ENCODE data around the gene ID1. TPM values are rescaled to one million over a fixed set of nuclear protein-coding genes. Genes with fewer than 3 reads are reported as not detected.
"Not testable (repeated sequence)": the region's sequence is repeated elsewhere in the genome, so short reads cannot be mapped to it uniquely, and the experiment has no call there.

Gene ID1
- polyA plus RNA-seq, 4 donors = 101 to 255 (median 147) TPM

DNA sequence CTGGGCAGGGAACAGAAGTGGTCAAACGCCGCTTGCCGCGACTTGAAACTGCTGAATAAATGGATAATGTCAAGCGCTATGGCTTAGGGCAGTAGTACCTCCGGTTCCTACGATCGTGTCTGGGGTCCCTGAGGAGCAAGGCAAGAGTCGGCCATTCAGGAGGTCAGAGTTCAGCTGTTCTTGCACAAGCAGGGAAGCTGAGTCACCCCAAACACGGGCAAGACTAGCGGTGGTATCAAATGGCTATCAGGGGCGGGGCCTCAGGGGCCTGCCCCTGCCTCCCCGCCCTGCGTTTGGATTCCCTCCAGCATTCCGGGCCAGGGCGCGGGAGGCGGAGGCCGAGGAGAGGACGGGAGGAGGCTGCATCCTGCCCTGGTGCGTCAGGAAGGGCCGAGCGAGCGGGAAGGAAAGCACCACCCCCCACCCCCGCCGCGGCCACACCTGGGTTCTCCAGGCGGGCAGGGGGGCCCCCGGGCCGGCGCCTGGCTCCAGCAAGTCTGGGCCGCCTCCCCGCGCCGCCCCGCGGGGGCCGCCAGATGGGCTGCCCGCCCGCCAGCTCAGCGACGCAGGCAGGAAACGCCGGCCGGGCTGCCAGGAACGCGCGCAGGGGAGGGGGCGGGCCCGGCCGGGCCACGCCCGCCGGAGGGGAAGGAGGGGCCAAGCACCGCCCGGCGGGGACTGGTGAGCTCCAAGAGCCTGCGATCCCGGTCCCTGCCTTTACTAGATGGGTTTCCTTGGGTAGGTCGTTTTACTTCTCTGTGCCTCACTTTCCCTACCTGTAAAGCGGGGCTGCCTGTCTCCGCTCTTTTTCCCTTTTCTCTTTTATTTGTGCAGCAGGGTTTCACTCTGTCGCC lies 32.2 kb upstream of the ID1 start:
- DNase-seq (ENCODE audit: low read depth in 4 of 4, low spot score in 3 of 4) = peak; percentile 84 to 94 (median 91)

DNA sequence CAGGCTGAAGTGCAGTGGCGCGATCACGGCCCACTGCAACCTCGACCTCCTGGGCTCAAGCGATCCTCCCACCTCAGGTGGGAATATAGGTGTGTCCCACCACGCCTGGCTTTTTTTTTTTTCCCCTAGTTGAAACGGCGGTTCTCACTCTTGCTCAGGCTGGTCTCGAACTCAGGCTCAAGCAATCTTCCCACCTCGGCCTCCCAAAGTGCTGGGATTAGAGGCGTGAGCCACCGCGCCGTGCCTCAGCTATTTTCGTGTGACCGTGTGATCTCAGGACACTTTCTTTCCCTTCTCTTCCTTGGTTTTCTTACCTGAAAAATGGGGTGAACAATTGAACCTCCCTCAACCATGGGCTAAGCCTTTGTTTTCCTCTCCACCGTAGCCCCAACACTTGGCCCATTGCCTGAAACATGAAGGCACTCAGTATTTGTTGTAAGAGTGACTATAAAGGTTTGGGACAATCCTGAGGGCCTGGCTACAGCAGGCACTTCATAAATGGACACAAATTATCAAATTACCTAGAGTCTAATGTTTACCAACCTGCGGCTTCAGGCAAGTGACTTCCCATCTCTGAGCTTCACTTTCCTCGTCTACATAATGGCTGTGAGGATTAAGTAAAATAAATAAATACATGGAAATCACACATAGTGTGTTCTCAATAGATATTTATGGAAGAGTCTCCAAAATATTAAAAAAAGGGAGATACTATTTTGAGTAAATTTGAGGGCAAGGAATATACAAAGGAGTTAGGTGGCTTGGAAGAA lies 31.4 kb upstream of the ID1 start:
- DNase-seq (ENCODE audit: low read depth in 4 of 4, low spot score in 3 of 4) = no peak

DNA sequence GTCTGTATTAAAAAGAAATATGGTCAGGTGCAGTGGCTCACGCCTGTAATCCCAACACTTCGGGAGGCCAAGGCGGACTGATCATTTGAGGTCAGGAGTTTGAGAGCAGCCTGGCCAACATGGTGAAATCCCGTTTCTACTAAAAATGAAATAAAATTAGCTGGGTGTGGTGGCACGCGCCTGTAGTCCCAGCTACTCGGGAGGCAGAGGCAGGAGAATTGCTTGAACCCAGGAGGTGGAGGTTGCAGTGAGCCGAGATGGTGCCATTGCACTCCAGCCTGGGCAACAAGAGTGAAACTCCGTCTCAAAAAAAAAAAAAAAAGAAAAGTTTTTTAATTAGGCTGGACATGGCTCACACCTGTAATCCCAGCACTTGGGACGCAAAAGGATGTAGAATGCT lies 30.1 kb upstream of the ID1 start:
- DNase-seq (ENCODE audit: low read depth in 4 of 4, low spot score in 3 of 4) = not testable (repeated sequence)

DNA sequence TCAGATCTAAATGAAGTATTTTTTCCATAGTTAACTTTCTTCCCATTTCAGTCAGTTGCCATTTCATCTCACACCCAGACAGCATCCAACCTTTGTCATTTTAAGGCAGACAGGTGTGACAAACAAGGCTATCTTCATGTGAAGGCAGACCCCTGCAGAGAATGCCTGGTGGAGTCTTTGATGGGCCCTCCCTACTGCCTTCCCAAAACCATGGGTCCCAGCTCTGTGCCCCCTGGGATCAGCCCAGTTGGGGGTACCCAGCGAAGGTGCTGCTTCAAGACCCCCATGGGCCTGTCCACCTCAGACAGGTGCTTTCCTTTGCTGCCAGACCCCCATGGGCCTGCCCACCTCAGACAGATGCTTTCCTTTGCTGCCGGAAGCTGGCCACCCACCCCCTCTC lies 28.3 kb upstream of the ID1 start:
- DNase-seq (ENCODE audit: low read depth in 4 of 4, low spot score in 3 of 4) = no peak

DNA sequence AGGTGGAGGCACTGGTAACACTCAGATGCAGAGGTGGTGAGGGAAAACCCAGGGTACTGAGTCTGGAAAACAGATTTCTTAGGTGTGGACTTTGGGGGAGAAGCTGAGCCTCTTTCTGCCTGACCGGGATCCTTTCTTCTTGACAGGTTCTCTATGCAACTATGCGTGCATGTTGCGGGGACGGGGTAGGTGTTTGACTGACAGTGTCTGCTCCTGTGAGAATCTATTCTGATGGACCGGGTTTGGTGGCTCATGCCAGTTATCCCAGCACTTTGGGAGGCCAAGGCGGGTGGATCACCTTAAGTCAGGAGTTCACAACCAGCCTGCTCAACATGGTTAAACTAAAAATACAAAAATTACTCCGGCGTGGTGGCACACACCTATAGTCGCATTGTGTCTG lies 27.9 kb upstream of the ID1 start:
- DNase-seq (ENCODE audit: low read depth in 4 of 4, low spot score in 3 of 4) = no peak

DNA sequence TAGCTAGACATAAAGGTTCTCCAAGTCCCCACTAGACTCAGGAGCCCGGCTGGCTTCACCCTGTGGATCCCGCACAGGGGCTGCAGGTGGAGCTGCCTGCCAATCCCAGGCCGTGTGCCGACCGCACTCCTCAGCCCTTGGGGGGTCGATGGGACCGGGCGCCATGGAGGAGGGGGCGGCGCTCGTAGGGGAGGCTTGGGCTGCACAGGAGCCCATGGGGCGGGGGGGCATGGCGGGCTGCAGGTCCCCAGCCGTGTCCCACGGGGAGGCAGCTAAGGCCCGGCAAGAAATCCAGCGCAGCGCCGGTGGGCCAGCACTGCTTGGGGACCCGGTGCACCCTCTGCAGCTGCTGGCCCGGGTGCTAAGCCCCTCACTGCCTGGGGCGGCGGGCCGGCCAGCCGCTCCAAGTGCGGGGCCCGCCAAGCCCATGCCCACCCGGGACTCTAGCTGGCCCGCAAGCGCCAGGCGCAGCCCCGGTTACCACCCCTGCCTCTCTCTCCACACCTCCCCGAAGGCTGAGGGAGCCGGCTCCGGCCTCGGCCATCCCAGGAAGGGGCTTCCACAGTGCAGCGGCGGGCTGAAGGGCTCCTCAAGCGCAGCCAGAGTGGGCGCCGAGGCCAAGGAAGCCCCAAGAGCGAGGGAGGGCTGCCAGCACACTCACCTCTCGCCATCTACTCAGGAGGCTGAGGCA lies 26.5 kb upstream of the ID1 start:
- no peak for DNase-seq (ENCODE audit: low read depth in 4 of 4, low spot score in 3 of 4)

DNA sequence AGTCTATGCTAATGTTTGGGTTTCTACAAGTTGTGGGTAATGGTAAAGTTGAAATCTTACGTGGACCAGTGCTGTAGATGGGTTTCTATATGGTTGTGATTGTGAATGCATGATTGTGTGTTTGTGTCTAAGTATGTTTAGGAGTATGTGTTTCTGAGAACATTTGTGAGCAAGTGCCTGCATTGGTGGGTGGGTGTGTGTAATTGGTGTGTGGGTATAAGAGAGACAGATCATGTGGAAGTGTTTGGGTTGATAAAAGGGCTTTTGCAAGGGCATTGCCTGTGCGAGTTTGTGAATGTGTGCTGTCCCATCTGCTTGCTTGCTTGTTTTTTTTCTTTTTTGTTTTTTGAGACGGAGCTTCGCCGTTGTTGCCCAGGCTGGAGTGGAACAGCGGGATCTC lies 25.8 kb upstream of the ID1 start:
- DNase-seq (ENCODE audit: low read depth in 4 of 4, low spot score in 3 of 4) = no peak

DNA sequence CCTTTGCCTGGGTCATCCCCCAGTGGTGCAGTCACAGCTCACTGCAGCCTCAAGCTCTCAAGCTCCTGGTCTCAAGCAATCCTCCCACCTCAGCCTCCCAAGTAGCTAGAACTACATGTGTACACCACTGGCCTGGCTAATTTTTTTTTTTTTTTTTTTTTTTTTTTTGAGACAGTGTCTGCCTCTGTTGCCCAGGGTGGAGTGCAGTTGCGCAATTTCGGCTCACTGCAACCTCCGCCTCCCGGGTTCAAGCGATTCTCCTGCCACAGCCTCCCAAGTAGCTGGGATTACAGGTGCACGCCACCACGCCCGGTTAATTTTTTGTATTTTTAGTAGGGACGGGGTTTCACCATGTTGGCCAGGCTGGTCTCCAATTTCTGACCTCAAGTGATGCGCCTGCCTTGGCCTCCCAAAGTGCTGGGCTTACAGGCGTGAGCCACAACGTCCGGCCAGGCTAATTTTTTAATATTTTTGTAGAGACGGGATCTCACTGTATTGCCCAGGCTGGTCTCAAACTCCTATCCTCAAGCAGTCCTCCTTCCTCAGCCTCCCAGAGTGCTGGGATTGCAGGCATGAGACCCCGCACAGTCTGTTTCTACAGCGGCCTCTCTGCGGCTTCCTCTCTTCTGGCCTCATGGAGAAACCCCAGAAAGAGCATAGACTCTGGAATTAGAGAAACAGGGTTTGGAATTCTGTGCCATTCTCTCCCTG lies 25.0 kb upstream of the ID1 start:
- DNase-seq (ENCODE audit: low read depth in 4 of 4, low spot score in 3 of 4) = not testable (repeated sequence)

DNA sequence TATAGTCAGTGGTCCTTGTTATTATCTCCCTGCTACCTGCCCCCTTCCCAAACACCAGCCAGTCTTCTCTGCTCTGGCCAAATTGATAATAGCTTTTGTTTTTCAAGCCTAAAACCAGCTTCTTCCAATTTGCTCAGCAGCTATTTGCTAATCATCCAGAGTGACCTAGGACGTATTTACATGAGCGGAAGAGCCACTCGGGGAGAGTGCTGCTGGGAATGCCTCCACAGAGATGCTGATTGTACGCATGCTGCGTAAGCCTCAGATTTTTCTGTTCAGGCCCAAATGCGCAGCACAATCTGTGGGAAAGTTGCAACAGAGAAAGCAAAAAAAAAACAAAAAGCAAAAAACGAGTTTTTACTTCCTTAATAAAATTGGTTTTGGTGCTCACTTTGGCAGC lies 24.4 kb upstream of the ID1 start:
- DNase-seq (ENCODE audit: low read depth in 4 of 4, low spot score in 3 of 4) = no peak

DNA sequence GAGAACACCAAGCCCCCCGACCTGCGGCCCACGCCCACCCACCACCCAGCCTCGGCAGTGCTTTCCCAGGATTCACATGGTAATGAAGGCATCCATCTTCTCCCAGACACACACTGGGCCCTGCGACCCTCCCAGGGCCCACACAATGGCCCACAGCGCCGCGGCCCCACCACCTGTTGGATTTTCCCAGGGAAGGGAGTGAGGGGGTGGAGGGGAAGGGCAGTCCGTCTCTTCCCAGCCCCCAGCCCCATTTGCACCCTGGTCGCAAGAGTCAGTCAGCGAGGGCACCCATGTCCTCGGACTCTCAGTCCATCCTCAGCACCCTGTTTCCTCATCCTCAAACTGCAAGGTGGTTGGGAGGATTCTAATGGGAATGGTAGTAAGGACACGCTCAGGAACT lies 23.7 kb upstream of the ID1 start:
- no peak for DNase-seq (ENCODE audit: low read depth in 4 of 4, low spot score in 3 of 4)

DNA sequence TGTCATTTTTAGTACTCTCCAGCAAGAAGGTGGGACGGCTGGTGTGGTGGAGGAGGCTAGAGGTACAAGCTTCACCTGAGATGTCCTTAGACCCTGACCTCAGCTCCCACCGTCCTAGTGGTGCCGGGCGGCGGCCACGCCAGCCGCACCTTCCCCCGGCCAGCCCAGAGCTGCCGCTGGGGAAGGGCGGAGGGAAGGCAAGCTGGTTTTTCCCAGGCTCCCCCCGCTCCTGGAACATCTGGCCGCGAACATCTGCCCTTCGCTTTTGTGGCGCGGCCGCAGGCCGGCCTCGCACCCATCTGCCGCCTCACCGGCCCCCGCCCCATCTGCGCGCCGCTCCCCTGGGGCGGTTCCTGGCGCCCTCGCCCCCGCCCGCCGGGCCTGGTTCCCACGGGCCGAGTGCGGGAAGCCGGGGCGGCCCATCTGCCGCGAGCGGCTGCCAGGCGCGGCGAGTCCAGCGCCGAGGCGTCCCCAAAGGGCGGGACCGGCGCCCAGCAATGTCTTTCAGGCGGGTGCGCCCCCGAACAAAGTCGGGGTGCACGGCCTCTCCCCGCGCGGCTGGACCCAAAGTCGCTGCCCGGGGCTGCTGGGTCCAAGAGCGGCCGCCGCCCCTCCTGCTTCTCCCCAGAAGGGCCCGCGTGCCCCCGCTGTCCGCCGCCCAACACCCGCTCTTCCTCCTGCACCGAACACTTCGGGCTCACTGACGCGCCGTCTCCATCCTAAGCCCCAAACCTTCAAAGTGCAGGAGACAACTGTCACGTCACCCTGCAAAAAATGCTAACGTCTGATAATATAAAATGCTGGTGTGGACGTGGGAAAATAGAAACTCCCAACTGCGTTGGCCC lies 17.3 kb upstream of the ID1 start:
- no peak for DNase-seq (ENCODE audit: low read depth in 4 of 4, low spot score in 3 of 4)

DNA sequence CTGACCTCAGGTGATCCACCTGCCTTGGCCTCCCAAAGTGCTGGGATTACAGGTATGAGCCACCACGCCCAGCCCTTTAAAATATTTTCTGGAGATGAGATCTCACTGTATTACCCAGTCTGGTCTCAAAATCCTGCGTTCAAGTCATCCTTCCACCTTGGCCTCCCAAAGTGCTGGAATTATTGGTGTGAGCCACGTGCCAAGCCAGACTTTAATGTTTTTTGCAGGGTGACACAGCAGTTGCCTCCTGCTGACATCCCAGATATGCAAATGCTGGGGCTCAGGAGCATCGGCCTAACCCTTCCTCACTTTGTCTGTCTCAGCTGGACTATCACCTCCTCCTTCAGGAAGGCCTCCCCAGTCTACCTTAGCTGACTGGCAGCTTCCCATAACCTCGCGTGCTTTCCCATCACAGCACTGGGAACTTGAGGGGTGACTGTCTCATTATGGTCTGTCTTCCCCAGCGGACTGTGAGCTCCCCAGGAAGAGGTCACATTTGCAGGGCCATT lies 14.3 kb upstream of the ID1 start:
- no peak for DNase-seq (ENCODE audit: low read depth in 4 of 4, low spot score in 3 of 4)

DNA sequence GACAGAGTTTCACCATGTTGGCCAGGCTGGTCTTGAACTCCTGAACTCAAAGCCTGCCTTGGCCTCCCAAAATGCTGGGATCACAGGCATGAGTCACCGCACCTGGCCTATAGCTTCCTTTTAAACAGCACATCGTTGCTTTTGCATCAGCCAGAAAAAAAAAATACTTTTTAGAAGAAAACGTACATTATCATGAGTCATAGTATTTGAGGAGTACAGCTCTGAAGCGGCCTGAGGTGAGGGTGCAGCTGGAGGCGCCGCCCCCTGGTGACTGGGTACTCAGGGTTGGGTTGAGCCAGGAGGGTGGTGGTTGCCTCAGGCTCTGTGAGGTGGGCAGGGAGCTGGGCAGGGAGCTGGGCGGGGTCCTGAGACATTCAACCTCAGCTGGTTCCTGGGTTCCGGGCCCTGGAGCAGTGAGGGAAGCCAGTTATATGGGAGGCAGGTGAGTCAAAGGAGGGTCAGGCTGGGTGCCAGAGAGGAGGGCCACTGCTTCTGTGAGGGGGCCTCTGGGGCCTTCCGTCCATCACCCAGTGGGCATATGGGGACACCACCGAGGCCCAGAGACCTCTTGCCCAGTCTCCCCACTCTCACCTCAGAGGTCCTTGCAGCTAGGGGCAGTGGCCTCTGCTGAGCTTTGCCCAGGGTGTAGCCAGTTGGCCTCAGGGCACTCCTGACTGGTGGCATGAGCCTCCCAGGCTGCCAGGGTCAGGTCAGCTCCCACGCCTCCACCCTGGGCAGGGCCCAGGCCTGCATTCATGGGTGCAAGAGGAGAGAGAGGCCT lies 11.7 kb upstream of the ID1 start:
- DNase-seq (ENCODE audit: low read depth in 4 of 4, low spot score in 3 of 4) = no peak

DNA sequence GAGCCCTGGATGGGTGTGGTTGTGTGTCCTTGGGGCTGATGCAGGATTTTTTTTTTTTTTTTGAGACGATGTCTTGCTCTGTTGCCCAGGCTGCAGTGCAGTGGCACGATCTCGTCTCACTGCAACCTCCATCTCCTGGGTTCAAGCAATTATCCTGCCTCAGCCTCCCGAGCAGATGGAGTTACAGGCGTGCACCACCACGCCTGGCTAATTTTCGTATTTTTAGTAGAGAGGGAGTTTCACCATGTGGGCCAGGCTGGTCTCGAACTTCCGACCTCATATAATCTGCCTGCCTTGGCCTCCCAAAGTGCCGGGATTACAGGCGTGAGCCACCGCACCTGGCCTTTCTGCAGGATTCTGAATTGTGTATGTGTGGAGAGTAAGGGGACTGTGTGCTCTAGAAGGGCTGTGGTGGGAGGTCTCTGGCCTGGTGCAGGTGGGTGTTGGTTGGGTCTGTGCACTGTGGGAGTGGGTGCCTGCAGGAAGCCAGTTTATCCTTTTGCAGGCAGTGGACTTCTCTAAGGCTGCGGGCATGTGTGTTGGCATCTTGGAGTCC lies 11.0 kb upstream of the ID1 start:
- DNase-seq (ENCODE audit: low read depth in 4 of 4, low spot score in 3 of 4) = no peak

DNA sequence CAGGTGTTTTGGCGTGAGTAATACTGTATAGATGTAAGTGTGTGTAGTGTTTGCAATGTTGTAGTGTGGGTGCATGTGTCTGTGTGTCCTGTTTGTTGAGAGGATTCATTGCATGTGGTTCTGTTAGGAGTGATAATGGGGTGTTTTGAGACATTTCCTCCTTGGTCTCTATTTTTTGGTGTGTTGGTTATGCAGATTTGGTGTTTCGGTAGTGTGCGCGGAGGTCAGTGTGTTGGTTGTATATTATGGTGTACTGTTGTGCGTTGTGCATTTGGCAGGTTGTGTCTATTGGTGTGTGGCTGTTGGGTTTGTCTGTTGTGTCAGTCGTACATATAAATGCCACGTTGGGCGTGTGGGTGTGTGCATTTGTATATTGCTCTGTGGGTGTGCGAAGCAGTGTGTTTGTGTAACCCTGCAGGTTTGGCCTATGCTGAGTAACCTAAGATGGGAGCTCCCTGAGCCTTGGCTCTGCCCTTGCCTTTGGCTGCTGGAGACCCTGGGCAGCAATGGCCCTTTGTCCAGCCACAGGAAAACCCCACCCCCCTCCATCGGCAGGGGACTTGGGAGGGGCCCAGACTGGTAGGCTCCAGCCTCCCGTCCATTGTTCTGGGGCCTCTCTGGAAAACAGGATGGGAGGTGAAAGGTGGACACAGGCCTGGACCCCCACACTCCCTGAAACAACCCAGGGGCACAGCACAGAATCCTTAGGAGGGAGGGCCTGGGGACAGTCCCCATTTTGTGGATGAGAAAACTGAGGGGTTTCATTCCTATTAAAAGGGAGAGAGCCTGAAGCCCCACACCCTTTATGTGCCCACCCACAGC lies 10.3 kb upstream of the ID1 start:
- no peak for DNase-seq (ENCODE audit: low read depth in 4 of 4, low spot score in 3 of 4)

DNA sequence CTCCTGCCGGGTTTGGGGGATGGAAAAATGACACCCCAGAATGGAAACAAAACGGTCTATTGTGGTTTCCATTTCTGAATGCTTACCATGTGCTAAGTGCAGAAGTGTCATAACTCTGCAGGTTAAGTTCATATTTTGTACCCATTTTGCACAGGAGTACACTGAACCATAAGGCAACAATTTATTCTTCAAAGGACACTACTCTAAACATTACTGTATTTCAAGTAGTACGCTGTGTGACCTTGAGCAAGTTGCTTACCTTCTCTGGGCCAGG lies 9.8 kb upstream of the ID1 start:
- DNase-seq (ENCODE audit: low read depth in 4 of 4, low spot score in 3 of 4) = no peak

DNA sequence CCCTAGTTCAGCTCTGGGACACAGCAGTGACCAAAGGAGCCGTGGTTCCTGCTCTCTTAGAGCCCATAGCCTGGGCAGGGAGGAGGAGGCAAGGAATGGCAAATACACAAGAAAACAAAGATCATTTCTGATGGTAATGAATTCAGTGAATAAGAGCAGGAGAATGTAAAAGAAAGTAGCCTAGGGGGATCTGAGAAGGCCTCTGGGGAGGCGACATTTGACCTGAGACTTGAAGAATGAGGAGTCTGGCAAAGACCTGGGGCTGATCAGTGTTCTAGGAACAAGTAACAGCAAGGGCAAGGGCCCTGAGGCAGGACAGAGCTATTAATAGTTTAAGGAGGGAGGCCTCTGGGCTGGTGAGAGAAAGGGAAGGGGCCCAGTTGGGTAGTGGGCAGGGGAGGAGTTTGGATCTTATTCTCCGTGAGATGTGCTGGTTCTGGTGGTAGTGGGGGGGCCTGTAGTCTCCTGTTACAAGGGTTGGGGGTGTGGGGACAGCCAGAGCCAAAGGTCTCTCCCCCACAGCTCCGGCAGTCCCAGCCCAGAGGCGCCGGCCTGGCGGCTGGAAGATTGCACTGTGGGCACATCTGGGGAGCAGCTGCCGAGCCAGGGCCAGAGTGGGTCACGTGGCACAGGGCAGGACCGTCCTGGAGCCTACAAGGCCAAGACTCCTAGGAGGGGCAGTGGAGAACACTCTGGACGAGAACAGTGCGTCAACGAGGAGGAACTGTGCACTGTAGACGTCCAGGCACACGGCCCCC lies 9.3 kb upstream of the ID1 start:
- DNase-seq (ENCODE audit: low read depth in 4 of 4, low spot score in 3 of 4) = no peak

DNA sequence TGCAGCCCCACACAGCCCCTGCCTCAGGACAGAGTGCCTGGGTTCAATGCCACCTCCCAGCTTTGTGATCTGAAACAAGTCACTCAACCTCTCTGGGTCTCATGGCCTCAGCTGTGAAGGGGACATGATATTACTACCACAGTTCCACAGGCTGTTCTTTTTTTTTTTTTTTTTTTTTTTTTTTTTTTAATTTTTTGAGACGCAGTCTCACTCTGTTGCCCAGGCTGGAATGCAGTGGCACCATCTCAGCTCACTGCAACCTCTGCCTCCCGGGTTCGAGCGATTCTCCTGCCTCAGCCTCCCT lies 8.7 kb upstream of the ID1 start:
- DNase-seq (ENCODE audit: low read depth in 4 of 4, low spot score in 3 of 4) = not testable (repeated sequence)

All from left renal pelvis (tissue), 4 donors.